Uterus (tissue), 2 donors: ENCODE measurements around the gene SNX15.

Source experiments
- POLR2A ChIP-seq, 2 donors: fragments of 450-650 bp; IDR thresholded peaks; one replicate each; pipeline ENCODE4 v1.6.1; 2016; ENCODE audit warnings: antibody characterized with exemption in 2 of 2, mild to moderate bottlenecking in 1 of 2, moderate library complexity in 1 of 2
- TF ChIP-seq, protein P1 (sequence below), 4 experiments: fragments of 200-600 bp in 2 of 4; fragments of 450-650 bp in 2 of 4; sonication (generic) in 2 of 4; IDR thresholded peaks; one replicate each; pipeline ENCODE4 v1.5.1; 2016 to 2019; ENCODE audit warnings: antibody characterized with exemption in 4 of 4, mild to moderate bottlenecking in 2 of 4, moderate library complexity in 1 of 4

DNA sequence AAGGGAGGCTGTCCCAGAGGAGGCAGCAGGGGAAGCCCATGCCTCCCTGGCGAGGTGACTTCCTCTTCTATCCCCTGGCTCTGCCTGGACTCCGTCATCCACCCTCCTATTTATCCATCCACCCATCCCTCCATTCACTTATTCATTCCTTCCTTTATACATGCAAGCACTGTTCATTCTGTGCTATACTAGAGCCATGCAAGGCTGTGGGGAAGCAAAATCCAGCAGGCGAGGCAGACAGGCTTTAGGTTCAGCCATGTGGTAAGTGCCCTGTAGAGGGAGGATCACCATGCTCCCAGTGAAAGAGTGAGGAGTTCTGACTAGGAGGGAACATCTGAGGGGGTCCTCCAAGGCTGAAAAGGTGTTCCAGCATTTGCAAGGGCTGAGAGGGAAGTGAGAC is 32.3 kb downstream of the SNX15 start:
- TF ChIP-seq, protein P1, sequence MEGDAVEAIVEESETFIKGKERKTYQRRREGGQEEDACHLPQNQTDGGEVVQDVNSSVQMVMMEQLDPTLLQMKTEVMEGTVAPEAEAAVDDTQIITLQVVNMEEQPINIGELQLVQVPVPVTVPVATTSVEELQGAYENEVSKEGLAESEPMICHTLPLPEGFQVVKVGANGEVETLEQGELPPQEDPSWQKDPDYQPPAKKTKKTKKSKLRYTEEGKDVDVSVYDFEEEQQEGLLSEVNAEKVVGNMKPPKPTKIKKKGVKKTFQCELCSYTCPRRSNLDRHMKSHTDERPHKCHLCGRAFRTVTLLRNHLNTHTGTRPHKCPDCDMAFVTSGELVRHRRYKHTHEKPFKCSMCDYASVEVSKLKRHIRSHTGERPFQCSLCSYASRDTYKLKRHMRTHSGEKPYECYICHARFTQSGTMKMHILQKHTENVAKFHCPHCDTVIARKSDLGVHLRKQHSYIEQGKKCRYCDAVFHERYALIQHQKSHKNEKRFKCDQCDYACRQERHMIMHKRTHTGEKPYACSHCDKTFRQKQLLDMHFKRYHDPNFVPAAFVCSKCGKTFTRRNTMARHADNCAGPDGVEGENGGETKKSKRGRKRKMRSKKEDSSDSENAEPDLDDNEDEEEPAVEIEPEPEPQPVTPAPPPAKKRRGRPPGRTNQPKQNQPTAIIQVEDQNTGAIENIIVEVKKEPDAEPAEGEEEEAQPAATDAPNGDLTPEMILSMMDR (IDR thresholded peaks at IDR 0.05) = no peak
- TF ChIP-seq POLR2A (IDR thresholded peaks at IDR 0.05) = no peak
